ENCODE results near the gene JADE1. TPM values are rescaled to one million over a fixed set of nuclear protein-coding genes. Genes with fewer than 3 reads are reported as not detected.

The JADE1 gene
- polyA plus RNA-seq, 1 of the 3 experiments (the other 2 are of a cell fraction): 9.1 TPM

DNA sequence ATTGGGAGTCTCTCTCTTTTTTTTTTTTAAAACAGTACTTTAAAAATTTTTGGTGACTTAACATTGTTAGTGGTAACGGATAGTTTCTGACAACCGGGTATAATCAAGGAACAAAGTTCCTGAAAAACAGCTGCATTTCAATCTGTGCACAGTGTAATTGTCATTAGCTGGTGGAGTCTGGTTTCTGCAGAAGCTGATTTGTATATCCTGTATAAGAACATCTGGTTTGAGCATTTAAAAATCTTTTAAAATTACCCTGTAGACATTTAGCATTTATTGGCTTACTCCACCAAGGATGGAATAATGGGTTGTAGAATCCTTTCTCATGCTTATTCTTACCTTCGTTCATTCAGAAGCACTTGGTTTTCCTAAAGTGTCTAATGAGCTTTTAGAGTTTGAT, 11.2 kb downstream of the JADE1 start:
- Histone ChIP-seq H3F3A (replicated peaks; ENCODE audit: insufficient read depth) (peaks cover 23% of the 10 kb centered on the region), H3K9ac (no peak overlapping the region), H3K36me3 (replicated peaks in 1 of 2; ENCODE audit: control insufficient read depth in 1 of 2, insufficient read depth in 2 of 2, low read length in 1 of 2) (peaks cover 0 to 2% of the 10 kb centered on the region in 2 experiments), H3K4me1 (ENCODE audit: control insufficient read depth in 1 of 2, insufficient read depth in 2 of 2, low read depth in 1 of 2, low read length in 1 of 2) (peaks cover 7 to 33% of the 10 kb centered on the region in 2 experiments; a peak in 3 of 4 replicates), H2AFZ (ENCODE audit: low read depth) (no peak overlapping the region), H3K79me2 (ENCODE audit: insufficient read depth) (peaks cover 93% of the 10 kb centered on the region), H3K4me2 (no peak overlapping the region), H3K9me2 (no peaks in the 10 kb centered on the region), H4K20me1 (ENCODE audit: insufficient read depth) (no peaks in the 10 kb centered on the region; the same call in 1 of the 2 replicates), H3K27me3 (ENCODE audit: insufficient read depth) (no peaks in the 10 kb centered on the region), H3K4me3 (ENCODE audit: low read depth in 2 of 2, low read length in 1 of 2) (no peak overlapping the region), H3K9me3 (no peaks in the 10 kb centered on the region), H3K27ac (ENCODE audit: low read depth in 2 of 2, low read length in 1 of 2) (peak overlapping the region in 1 of 2 experiments; percentile 73; a peak in 3 of 4 replicates)
- CTCF ChIA-PET: interaction anchor here (1.0 to 1.4 kb wide), 3 partner anchors 12 to 601 kb away, joined by 3 to 4 read pairs (median 3); no protein-coding TSS in a partner anchor
- TF ChIP-seq NRF1 (IDR thresholded peaks at IDR 0.05; ENCODE audit: low read depth, low read length) (no peak), ELF1 (IDR thresholded peaks at IDR 0.05) (no peak), EZH2phosphoT487 (IDR thresholded peaks at IDR 0.05; ENCODE audit: borderline replicate concordance, low read depth) (no peak), NFIC (IDR thresholded peaks at IDR 0.05; ENCODE audit: borderline replicate concordance) (no peak), EP300 (IDR thresholded peaks at IDR 0.05; ENCODE audit: borderline replicate concordance in 1 of 2, low read depth in 1 of 2, low read length in 1 of 2) (peak in 1 of 2 experiments; percentile 36; a peak in 1 of 4 replicates), RCOR1 (IDR thresholded peaks at IDR 0.05; ENCODE audit: low read length) (0 out of 2 replicates have a peak, but pooled peaks have one; percentile 27), MAX (IDR thresholded peaks at IDR 0.05; ENCODE audit: low read depth) (no peak), CTCF (IDR thresholded peaks at IDR 0.05) (no peak), RAD21 (IDR thresholded peaks at IDR 0.05; ENCODE audit: low read length) (no peak)
- TF ChIP-seq, protein P1, sequence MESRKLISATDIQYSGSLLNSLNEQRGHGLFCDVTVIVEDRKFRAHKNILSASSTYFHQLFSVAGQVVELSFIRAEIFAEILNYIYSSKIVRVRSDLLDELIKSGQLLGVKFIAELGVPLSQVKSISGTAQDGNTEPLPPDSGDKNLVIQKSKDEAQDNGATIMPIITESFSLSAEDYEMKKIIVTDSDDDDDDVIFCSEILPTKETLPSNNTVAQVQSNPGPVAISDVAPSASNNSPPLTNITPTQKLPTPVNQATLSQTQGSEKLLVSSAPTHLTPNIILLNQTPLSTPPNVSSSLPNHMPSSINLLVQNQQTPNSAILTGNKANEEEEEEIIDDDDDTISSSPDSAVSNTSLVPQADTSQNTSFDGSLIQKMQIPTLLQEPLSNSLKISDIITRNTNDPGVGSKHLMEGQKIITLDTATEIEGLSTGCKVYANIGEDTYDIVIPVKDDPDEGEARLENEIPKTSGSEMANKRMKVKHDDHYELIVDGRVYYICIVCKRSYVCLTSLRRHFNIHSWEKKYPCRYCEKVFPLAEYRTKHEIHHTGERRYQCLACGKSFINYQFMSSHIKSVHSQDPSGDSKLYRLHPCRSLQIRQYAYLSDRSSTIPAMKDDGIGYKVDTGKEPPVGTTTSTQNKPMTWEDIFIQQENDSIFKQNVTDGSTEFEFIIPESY (IDR thresholded peaks at IDR 0.05; ENCODE audit: borderline replicate concordance, low read depth): no peak
- TF ChIP-seq, protein P2, sequence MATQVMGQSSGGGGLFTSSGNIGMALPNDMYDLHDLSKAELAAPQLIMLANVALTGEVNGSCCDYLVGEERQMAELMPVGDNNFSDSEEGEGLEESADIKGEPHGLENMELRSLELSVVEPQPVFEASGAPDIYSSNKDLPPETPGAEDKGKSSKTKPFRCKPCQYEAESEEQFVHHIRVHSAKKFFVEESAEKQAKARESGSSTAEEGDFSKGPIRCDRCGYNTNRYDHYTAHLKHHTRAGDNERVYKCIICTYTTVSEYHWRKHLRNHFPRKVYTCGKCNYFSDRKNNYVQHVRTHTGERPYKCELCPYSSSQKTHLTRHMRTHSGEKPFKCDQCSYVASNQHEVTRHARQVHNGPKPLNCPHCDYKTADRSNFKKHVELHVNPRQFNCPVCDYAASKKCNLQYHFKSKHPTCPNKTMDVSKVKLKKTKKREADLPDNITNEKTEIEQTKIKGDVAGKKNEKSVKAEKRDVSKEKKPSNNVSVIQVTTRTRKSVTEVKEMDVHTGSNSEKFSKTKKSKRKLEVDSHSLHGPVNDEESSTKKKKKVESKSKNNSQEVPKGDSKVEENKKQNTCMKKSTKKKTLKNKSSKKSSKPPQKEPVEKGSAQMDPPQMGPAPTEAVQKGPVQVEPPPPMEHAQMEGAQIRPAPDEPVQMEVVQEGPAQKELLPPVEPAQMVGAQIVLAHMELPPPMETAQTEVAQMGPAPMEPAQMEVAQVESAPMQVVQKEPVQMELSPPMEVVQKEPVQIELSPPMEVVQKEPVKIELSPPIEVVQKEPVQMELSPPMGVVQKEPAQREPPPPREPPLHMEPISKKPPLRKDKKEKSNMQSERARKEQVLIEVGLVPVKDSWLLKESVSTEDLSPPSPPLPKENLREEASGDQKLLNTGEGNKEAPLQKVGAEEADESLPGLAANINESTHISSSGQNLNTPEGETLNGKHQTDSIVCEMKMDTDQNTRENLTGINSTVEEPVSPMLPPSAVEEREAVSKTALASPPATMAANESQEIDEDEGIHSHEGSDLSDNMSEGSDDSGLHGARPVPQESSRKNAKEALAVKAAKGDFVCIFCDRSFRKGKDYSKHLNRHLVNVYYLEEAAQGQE (IDR thresholded peaks at IDR 0.05; ENCODE audit: low read depth, low read length): no peak
- POLR2A ChIA-PET: interaction anchor here (1.0 kb wide), 1 partner anchor 8 kb away, joined by 5 read pairs; no protein-coding TSS in a partner anchor
- DNase-seq: peak; percentile 58
- 56% methylated on average over 3 of the region's 3 CpGs for WGBS (ENCODE audit: low lambda C conversion rate)

Measured in SK-N-SH (cell line).